ENCODE results near the gene HIP1. TPM values are rescaled to one million over a fixed set of nuclear protein-coding genes. Genes with fewer than 3 reads are reported as not detected.
"Not testable (repeated sequence)": the region's sequence is repeated elsewhere in the genome, so short reads cannot be mapped to it uniquely, and the experiment has no call there.

The HIP1 gene
- total RNA-seq, 4 donors from 2014 or later: 24.9 to 51.2 (median 27.2) TPM

DNA sequence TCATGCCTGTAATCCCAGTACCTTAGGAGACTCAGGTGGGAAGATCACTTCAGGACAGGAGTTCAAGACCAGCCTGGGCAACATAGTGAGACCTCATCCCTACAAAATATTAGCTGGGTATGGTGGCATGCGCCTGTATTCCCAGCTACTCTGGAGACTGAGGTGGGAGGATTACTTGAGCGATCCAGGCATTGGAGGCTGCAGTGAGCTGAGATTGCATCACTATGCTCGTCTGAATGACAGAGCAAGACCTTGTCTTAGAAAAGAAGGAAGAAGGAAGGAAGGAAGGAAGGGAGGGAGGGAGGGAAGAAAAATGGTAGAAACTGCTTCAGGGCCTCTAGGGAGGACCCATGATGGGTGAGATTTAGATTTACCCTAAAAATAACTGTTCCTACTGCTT is 134.3 kb downstream of the HIP1 start:
- ATAC-seq (ENCODE audit: low FRiP score) (no peak), DNase-seq (ENCODE audit: low spot score) (no peak)
- TF ChIP-seq, protein P1, sequence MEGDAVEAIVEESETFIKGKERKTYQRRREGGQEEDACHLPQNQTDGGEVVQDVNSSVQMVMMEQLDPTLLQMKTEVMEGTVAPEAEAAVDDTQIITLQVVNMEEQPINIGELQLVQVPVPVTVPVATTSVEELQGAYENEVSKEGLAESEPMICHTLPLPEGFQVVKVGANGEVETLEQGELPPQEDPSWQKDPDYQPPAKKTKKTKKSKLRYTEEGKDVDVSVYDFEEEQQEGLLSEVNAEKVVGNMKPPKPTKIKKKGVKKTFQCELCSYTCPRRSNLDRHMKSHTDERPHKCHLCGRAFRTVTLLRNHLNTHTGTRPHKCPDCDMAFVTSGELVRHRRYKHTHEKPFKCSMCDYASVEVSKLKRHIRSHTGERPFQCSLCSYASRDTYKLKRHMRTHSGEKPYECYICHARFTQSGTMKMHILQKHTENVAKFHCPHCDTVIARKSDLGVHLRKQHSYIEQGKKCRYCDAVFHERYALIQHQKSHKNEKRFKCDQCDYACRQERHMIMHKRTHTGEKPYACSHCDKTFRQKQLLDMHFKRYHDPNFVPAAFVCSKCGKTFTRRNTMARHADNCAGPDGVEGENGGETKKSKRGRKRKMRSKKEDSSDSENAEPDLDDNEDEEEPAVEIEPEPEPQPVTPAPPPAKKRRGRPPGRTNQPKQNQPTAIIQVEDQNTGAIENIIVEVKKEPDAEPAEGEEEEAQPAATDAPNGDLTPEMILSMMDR (IDR thresholded peaks at IDR 0.05): no peak

DNA sequence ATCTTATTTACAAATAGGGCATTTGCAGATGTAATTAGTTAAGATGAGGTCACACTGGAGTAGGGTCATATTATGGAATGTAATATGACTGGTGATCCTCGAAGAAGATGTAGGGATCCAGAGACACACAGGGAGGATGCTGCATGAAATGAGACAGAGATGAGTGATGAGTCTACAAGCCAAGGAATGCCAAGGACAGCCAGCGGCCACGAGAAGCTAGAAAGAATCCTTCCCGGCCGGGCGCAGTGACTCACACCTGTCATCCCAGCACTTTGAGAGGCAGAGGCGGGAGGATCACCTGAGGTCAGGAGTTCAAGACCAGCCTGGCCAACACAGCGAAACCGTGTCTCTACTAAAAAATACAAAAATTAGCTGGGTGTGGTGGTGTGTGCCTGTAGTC is 135.9 kb downstream of the HIP1 start:
- ATAC-seq (ENCODE audit: low FRiP score); DNase-seq (ENCODE audit: low spot score): not testable (repeated sequence)

DNA sequence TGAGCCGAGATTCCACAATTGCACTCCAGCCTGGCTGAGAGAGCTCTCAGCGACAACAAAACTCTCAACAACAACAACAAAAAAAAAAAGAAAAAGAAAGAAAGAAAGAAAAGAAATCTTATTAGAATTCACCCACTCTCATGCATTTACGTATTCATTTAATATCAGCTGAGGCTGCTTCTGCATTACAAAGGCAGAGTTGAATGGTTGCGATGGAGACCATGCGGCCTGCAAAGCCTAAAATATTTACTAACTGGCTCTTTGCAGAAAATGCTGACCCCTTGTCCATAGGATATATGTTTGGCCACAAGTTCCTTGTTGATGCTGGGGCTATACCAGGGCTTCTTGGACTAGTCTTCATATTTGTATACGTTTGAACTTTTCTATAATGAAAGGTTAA is 137.2 kb downstream of the HIP1 start:
- DNase-seq (ENCODE audit: low spot score) (no peak), ATAC-seq (ENCODE audit: low FRiP score) (no peak)
- TF ChIP-seq, protein P1 (IDR thresholded peaks at IDR 0.05): no peak

DNA sequence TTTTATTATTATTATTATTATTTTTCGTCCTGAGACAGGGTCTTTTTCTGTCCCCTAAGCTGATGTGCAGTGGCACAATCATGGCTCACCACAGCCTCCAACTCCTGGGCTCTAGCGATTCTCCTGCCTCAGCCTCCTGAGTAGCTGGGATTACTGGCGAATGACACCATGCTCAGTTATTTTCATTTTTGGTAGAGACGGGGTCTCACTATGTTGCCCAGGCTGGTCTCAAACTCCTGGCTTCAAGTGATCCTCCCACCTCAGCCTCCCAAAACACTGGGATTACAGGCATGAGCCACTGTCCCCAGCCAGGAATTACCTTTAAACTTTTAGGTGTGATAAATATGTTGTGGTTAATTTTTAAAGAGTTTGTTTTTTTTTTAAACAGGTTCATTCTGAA is 138.0 kb downstream of the HIP1 start:
- DNase-seq (ENCODE audit: low spot score); ATAC-seq (ENCODE audit: low FRiP score): not testable (repeated sequence)

DNA sequence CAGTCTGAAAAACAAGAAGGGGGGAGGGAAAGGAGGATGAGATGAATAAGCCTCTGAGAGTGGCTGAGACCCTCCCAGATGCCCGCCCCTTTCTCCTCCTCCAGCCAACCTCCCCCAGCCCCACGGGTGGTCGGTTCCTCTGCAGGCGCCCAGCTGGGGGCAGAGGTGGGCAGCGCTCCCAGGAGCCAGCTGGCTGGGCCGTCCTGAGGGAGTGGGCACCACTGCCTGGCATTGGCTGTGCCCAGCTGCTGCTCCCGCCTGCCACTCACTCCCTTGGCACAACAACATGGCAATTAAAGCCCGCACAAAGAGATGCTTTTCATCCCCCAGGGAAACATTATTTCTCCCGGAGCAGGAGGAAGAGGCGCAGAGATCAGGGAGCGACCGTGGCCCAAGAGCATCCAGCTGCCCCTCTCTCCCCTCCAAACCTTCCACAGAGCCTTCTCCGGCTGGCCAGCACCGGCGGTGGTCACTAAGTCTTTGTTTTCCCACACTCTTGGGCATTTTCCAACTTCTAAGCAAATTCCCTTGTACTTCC is 139.4 kb downstream of the HIP1 start:
- DNase-seq (ENCODE audit: low spot score): no peak
- ATAC-seq (ENCODE audit: low FRiP score): no peak
- TF ChIP-seq, protein P1 (IDR thresholded peaks at IDR 0.05): no peak

DNA sequence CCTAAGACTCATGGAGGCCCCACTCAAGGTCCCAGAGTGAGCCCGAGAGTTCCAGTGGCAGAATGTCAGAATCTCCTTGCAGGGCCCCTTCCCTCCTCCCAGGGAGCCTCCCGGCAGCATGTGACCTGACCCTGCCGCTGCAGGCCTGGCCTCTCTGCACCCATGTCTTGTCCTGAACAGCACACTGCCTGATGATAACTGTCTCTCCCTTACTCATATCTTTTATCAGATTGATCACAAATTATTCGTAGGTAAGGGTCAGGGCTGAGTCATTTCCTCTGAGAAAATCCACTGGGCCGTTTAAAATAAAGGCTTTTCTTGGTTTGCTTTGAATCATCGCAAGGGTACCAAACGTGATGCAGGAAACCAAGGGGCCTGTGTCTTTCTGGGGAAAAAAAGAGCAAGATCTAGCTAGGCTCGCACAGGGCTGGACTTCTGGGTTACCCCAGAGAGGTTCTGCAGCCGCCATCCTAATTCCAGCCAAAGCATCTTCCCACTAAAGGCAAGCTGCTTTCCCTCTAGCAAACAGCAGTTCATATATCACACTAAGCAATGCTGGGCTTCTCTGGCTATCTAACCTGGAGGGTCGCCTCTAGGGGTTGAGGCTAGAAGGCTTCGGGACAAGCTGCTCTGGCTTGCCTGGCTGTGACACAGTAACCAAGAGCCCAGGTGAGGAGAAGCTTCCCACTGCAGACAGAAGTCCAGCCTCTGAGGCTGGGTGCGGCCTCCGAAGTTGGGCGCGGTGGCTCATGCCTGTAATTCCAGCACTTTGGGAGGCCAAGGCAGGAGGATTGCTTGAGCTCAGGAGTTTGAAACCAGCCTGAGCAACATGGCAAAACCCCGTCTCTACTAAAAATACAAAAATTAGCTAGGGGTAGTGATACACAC is 141.8 kb downstream of the HIP1 start:
- DNase-seq (ENCODE audit: low spot score) (no peak), ATAC-seq (ENCODE audit: low FRiP score) (no peak)
- TF ChIP-seq, protein P1 (IDR thresholded peaks at IDR 0.05): no peak

DNA sequence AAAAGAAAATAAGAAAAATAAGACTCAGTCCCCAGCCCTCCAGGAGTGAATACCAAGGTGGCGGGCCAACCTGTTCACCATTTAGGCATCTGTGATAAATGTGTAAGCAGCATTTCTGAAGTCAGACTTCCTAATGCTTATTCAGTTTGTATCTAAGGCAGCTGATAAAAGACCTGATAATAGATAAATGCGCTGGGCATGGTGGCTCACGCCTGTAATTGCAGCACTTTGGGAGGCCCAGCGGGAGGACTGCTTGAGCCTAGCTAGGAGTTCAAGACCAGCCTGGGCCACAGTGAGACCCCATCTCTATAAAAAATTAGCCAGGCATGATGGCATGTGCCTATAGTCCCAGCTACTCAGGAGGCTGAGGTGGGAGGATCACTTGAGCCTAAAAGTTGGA is 143.0 kb downstream of the HIP1 start:
- TF ChIP-seq, protein P1 (IDR thresholded peaks at IDR 0.05): no peak
- no peak for DNase-seq (ENCODE audit: low spot score)
- no peak for ATAC-seq (ENCODE audit: low FRiP score)

DNA sequence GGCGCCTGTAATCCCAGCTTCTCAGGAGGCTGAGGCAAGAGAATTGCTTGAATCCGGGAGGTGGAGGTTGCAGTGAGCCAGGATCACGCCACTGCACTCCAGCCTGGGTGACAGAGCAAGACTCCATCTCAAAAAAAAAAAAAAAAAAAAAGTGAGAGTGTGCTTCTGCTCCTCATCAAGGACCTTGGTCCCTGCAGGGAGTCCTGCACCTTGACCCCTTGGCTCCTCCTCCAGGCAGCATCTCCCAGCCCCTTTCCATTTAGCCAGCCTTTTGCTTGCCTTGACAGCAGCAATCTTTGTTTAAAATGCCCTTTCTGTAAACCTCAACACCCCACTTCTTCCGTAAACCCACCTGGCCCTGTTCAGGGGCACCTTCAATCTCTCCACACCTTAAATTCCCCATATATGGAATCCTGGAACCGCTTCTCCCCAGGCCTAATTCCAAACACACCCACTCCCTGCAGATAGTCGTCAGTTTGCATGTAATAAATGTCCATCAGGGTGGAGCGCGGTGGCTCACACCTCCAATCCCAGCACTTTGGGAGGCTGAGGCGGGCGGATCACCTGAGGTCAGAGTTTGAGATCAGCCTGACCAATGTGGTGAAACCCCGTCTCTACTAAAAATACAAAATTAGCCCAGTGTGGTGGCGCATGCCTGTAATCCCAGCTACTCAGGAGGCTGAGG is 145.1 kb downstream of the HIP1 start:
- DNase-seq (ENCODE audit: low spot score); ATAC-seq (ENCODE audit: low FRiP score): not testable (repeated sequence)

Data from omental fat pad (tissue), 4 donors.